Measurements from ENCODE around the gene SAYSD1.

The SAYSD1 gene

DNA sequence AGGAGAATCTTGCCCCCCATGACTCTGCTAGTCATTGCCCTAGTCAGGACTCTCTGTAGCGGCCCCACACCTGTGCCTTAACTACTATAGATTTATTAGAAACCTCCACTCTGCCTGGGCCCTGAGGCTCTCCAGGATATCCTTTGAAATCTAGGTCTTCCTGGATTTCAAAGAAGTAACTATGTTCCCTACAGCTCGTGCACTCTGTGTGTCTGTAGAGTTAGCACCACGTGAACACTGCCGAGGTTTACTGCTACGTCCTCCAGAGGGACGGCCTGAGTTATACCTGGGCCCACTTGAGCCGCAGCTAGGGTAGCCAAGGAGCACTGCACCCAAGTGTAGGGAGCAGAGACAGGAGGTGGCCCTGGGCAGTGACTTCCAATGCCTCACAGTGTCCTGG is 46.6 kb downstream of the SAYSD1 start:
- no peak for DNase-seq (ENCODE audit: extremely low read depth, low read depth)
- no peak overlapping the region for H3K4me3 ChIP-seq (replicated peaks; ENCODE audit: low read depth, low read length)
- TF ChIP-seq, protein P1, sequence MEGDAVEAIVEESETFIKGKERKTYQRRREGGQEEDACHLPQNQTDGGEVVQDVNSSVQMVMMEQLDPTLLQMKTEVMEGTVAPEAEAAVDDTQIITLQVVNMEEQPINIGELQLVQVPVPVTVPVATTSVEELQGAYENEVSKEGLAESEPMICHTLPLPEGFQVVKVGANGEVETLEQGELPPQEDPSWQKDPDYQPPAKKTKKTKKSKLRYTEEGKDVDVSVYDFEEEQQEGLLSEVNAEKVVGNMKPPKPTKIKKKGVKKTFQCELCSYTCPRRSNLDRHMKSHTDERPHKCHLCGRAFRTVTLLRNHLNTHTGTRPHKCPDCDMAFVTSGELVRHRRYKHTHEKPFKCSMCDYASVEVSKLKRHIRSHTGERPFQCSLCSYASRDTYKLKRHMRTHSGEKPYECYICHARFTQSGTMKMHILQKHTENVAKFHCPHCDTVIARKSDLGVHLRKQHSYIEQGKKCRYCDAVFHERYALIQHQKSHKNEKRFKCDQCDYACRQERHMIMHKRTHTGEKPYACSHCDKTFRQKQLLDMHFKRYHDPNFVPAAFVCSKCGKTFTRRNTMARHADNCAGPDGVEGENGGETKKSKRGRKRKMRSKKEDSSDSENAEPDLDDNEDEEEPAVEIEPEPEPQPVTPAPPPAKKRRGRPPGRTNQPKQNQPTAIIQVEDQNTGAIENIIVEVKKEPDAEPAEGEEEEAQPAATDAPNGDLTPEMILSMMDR (IDR thresholded peaks at IDR 0.05; ENCODE audit: low read depth, low read length, missing control alignments), result no peak

DNA sequence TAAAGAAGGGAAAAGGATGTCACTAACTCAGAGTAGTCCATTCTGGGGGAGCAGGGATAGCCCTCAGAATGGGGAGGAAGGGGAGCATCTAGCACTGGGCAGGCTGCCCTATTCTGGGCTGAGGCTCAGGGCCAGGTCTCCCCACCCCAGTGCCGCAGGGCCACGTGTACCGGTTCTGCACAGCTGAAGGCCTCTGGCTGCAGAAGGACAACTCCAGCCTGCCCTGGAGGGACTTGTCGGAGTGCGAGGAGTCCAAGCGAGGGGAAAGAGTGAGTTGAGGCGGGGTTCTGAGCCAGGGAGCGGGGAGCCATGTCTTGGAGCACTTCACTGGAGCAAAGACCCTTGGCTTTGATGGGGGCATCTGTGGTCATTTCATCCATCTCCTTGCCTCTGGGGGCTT is 49.4 kb downstream of the SAYSD1 start:
- no peak overlapping the region for H3K4me3 ChIP-seq (replicated peaks; ENCODE audit: low read depth, low read length)
- no peak for DNase-seq (ENCODE audit: extremely low read depth, low read depth)
- TF ChIP-seq, protein P1 (IDR thresholded peaks at IDR 0.05; ENCODE audit: low read depth, low read length, missing control alignments), result no peak

DNA sequence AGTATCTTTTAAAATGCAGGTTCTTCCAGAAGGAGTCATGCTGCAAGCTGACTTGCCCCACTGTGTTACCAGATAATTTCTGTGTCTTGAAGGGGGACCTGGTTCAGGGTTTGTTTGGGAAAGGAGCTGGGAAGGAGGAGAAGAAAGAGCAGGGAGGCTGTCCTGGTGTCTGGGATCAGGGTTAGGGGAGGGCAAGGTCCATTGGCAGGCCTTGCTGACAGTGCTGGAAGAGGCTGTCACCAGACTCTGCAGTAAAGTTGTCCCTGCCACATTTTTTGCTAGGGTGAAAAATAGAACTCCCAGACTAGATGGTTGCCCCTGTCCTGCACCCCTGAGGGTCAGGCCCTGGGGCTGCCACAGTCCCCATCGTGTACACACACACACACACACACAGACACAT is 51.5 kb downstream of the SAYSD1 start:
- no peak for DNase-seq (ENCODE audit: extremely low read depth, low read depth)
- H3K4me3 ChIP-seq (replicated peaks; ENCODE audit: low read depth, low read length), result no peak overlapping the region
- TF ChIP-seq, protein P1 (IDR thresholded peaks at IDR 0.05; ENCODE audit: low read depth, low read length, missing control alignments), result no peak

DNA sequence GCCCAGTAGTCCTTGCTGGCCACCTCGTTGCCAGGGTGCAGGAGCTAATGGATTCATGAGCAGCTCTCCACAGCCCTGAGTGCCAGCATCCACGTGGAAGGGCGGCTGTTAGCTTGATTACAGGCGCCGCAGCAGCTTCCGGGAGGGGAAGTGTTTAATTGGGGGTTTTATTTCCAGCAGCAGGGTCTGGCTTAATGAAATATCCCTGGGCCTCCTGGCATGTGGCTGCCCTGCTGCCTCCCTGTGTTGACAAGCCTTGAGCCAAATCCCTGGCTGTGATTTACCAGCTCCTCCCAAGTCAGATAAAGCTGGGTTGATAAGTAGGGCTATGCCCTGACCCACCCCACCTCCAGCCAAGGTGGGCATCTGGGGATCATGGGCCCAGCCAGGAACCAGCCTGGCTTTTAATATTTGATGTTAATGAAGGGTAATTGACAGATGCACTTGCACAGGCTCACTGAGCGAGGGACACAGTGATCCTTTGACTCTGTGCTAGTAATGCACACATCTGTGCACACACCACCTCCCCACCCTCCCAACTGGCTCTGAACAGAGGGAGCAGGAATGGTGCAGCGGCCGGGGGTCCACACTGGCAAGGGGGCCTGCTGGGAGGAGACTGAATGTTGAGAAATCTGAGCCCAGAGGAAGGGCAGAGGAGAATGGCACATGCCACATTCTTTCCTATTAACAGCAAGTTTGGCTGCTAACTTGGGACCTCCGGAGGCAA is 52.8 kb downstream of the SAYSD1 start:
- H3K4me3 ChIP-seq (replicated peaks; ENCODE audit: low read depth, low read length), result no peak overlapping the region
- DNase-seq (ENCODE audit: extremely low read depth, low read depth), result no peak
- TF ChIP-seq, protein P1 (IDR thresholded peaks at IDR 0.05; ENCODE audit: low read depth, low read length, missing control alignments), result no peak

DNA sequence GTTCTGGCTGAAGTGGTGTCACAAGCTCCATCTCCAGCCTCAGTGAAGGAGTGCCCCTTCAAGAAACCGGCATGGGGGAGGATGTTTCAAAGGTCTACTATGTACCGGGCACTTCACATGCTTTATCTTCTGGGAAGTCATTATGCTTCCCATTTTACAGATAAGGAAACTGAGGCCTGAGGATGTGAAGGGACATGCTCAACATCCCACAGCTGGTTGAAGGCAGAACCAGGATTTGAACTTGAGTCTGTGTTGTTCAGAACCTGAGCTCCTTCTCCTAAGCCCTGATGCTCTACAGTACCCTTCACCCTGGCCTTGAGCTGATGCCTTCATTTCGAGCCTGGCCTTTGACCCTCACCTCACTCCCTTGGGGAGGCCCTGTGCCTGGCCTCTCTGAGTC is 53.4 kb downstream of the SAYSD1 start:
- no peak overlapping the region for H3K4me3 ChIP-seq (replicated peaks; ENCODE audit: low read depth, low read length)
- DNase-seq (ENCODE audit: extremely low read depth, low read depth), result no peak
- TF ChIP-seq, protein P1 (IDR thresholded peaks at IDR 0.05; ENCODE audit: low read depth, low read length, missing control alignments), result no peak

DNA sequence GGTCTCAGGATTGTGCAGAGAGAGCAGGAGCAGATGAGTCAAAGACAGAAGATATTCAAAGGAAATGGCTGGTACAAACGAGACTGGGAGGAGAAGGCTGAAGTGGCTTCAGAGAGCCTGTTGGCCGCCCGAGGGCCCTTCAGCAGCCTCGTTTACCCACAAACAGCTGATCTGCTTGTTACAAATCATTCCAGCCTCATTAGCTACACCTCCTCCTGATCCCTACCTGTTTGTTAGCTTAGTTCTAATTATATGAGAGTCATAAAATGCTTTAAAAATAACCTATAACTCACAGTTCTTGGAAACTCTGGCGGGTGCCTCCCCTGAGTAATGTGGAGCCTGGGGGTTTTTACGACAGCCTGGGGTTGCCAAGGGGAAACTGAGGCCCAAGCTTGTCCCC is 53.8 kb downstream of the SAYSD1 start:
- H3K4me3 ChIP-seq (replicated peaks; ENCODE audit: low read depth, low read length), result no peak overlapping the region
- DNase-seq (ENCODE audit: extremely low read depth, low read depth), result no peak
- TF ChIP-seq, protein P1 (IDR thresholded peaks at IDR 0.05; ENCODE audit: low read depth, low read length, missing control alignments), result no peak

Data from HFF-Myc (cell line).